ENCODE results near the gene MYOZ2. TPM values are rescaled to one million over a fixed set of nuclear protein-coding genes. Genes with fewer than 3 reads are reported as not detected.

MYOZ2 gene
- polyA plus RNA-seq, 1 experiment = 0.17 TPM

- no peak for DNase-seq (ENCODE audit: low read depth)
- H3K36me3 ChIP-seq (ENCODE audit: control insufficient read depth, insufficient read depth, low read length) = no peaks in the 10 kb centered on the region
- no peaks in the 10 kb centered on the region for H3K27me3 ChIP-seq (ENCODE audit: control insufficient read depth, insufficient read depth, low read length)
- ChIA-PET CTCF (interaction anchor here (1.0 kb wide), 1 partner anchor 107 kb away, joined by 3 read pairs; no protein-coding TSS in a partner anchor), POLR2A (no interaction called here)
- TF ChIP-seq CTCF (IDR thresholded peaks at IDR 0.05; ENCODE audit: insufficient read depth, low read depth, low read length) = no peak
- H3K4me3 ChIP-seq (ENCODE audit: low read depth, low read length) = no peak overlapping the region
Measured at GRCh38 chr4:119149110-119149509, 13.5 kb downstream of the MYOZ2 start.

GRCh38 chr4:119151161-119151560 is 15.5 kb downstream of the MYOZ2 start:
- H3K4me3 ChIP-seq (ENCODE audit: low read depth, low read length) = no peak overlapping the region
- no peaks in the 10 kb centered on the region for H3K36me3 ChIP-seq (ENCODE audit: control insufficient read depth, insufficient read depth, low read length)
- ChIA-PET POLR2A (no interaction called here), CTCF (interaction anchor here (0.6 kb wide), 1 partner anchor 34 kb away, joined by 3 read pairs; no protein-coding TSS in a partner anchor)
- no peak for TF ChIP-seq CTCF (IDR thresholded peaks at IDR 0.05; ENCODE audit: insufficient read depth, low read depth, low read length)
- no peaks in the 10 kb centered on the region for H3K27me3 ChIP-seq (ENCODE audit: control insufficient read depth, insufficient read depth, low read length)
- no peak for DNase-seq (ENCODE audit: low read depth)

- POLR2A ChIA-PET = no interaction called here
- DNase-seq (ENCODE audit: low read depth) = no peak
- CTCF ChIA-PET = no interaction called here
- Histone ChIP-seq H3K27me3 (ENCODE audit: control insufficient read depth, insufficient read depth, low read length) (no peaks in the 10 kb centered on the region), H3K36me3 (ENCODE audit: control insufficient read depth, insufficient read depth, low read length) (no peaks in the 10 kb centered on the region), H3K4me3 (ENCODE audit: low read depth, low read length) (no peak overlapping the region)
- TF ChIP-seq CTCF (IDR thresholded peaks at IDR 0.05; ENCODE audit: insufficient read depth, low read depth, low read length) = no peak
Measured at GRCh38 chr4:119152741-119153140, 17.1 kb downstream of the MYOZ2 start.

- H3K4me3 ChIP-seq (ENCODE audit: low read depth, low read length) = no peak overlapping the region
- TF ChIP-seq CTCF (IDR thresholded peaks at IDR 0.05; ENCODE audit: insufficient read depth, low read depth, low read length) = no peak
- H3K27me3 ChIP-seq (ENCODE audit: control insufficient read depth, insufficient read depth, low read length) = no peaks in the 10 kb centered on the region
- H3K36me3 ChIP-seq (ENCODE audit: control insufficient read depth, insufficient read depth, low read length) = no peaks in the 10 kb centered on the region
- ChIA-PET POLR2A (no interaction called here), CTCF (no interaction called here)
- DNase-seq (ENCODE audit: low read depth) = no peak
Measured at GRCh38 chr4:119162174-119162573, 26.5 kb downstream of the MYOZ2 start.

GRCh38 chr4:119165767-119166166 is 30.1 kb downstream of the MYOZ2 start:
- no peak overlapping the region for H3K4me3 ChIP-seq (ENCODE audit: low read depth, low read length)
- H3K27me3 ChIP-seq (ENCODE audit: control insufficient read depth, insufficient read depth, low read length) = no peaks in the 10 kb centered on the region
- ChIA-PET CTCF (interaction anchor here (1.5 kb wide), 1 partner anchor 12 kb away, joined by 4 read pairs; no protein-coding TSS in a partner anchor), POLR2A (no interaction called here)
- no peak for TF ChIP-seq CTCF (IDR thresholded peaks at IDR 0.05; ENCODE audit: insufficient read depth, low read depth, low read length)
- DNase-seq (ENCODE audit: low read depth) = no peak
- H3K36me3 ChIP-seq (ENCODE audit: control insufficient read depth, insufficient read depth, low read length) = no peaks in the 10 kb centered on the region

Data from BJ (cell line).